ENCODE measurements around the gene NANP.
A peak's percentile ranks its signal among the peaks of the same experiment; 100 is the strongest.
"Not testable (repeated sequence)": the region's sequence is repeated elsewhere in the genome, so short reads cannot be mapped to it uniquely, and the experiment has no call there.

Gene NANP

DNA sequence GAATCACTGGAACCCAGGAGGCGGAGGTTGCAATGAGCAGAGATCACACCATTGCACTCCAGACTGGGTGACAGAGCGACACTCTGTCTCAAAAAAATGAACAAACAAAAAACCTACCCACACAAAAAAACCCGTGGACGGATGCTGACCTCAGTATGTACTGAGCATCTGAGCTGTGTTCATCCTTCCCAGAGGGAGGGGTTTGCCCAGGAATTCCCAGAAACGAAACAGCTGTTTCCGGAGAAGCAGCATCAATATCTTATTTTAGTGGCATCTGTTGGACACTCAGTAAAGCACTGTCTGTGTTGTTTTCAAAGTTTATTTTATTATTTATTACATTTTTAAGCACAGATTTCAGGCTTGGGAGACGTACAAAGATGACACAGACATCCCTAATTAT is 18.7 kb downstream of the NANP start:
- no peak for DNase-seq

DNA sequence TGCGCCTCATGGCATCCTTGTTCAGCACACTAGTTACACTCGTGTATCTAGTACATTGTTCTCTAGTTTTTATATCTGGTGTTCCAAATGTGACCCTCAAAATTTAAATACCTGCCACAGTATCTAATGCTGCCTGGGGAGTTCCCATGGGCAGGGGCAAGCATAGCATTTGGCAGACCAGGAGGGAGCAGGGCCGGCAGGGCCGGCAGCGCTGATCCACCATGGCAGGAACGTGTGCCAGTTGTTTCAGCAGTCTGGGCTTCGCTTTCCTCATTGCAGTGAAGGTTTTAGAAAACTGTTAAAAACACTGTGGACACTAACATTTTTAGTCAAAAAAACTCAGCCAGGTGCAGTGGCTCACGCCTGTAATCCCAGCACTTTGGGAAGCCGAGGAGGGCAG is 19.2 kb downstream of the NANP start:
- DNase-seq: no peak

DNA sequence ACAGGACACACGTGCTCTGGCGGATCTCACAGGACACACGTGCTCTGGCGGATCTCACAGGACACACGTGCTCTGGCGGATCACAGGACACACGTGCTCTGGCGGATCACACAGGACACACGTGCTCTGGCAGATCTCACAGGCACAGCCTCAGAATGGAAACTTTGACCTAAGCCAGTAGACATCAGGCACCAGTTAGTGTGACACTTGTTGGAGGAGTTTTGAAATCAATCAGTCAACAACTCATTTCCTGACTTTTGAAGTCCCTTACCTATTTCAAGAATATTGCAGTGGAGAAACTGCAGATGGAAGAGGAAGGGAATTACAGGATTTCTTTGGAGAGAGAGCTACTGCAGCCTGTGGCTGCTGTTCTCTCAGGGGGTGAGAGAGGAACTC is 20.9 kb downstream of the NANP start:
- not testable (repeated sequence) for DNase-seq

DNA sequence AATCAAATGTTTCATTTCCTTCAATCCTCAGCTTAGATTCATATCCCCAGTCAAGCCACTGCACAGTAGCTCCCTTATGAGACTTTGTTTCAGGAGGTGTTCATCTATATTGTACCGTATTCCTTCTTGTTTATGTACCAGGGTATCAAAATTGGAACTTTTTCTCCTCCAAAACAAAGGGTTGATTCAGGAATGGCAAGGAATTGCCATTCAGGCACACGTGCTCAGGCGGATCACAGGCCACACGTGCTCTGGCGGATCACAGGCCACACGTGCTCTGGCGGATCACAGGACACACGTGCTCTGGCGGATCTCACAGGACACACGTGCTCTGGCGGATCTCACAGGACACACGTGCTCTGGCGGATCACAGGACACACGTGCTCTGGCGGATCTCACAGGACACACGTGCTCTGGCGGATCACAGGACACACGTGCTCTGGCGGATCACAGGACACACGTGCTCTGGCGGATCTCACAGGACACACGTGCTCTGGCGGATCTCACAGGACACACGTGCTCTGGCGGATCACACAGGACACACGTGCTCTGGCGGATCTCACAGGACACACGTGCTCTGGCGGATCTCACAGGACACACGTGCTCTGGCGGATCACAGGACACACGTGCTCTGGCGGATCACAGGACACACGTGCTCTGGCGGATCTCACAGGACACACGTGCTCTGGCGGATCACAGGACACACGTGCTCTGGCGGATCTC is 21.5 kb downstream of the NANP start:
- not testable (repeated sequence) for DNase-seq

DNA sequence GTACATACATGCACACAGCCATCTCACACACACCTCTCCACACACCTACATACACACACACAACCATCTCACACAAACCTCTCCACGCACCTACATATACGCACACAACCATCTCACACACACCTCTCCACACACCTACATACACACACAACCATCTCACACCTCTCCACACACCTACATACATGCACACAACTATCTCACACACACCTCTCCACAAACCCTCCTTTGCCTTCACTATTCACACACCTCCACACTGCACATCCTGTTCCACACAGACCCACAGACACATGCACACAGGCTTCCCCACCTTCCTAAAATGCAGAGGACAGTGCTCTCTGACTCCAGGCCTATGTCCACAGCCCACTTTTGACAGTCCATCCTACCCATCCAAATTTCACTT is 22.2 kb downstream of the NANP start:
- DNase-seq: no peak

DNA sequence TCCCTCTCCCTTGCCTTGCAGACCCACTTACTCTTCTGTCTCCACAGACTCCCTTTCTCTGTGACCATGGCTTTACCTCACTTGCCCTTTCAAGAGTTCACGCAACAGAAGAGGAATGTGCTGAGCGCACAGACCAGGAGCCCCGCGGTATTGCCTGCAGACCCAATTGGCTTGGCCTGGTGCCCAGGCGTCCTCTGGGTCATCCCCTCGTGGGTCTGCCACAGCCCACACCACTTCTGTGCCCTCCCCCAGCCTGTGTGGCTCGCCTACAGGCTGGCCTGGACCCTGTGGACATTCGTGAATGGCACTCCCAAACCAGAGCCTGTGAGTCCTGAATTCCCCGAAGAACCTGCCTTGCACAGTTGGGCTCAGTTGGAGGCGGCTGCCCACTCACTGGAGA is 23.2 kb downstream of the NANP start:
- DNase-seq: no peak

DNA sequence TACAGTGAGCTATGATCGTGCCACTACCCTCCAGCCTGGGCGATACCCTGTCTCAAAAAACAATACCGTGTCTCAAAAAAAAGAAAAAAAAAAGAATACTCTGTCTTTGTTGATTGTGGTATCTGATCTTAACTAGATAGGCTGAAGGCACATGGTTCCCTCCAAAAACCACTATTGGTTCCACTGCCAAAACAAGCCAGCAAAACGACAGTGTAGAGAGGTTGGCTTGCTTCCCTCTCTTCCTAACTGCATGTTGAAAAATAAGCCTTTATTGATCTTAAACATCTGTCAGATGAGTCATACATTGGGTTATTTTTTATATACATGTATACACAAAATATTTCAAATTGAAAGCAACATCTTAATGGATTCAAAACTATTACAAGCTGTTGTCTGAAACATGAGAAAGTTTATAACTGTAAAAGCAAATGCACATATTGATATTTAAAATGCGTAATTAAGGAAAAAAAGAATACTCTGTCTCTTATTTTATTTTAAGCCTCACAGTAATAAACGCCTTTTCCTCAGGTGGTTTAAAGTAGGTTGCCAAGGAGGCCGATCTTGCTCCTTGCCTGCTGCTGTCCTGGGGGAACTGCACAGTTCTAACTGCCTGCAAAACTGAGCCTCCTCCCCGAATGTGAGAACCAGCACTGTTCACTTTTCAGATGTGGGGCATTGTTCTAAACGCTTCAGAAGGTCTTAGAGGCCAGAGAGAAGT is 31.5 kb downstream of the NANP start:
- DNase-seq: no peak

DNA sequence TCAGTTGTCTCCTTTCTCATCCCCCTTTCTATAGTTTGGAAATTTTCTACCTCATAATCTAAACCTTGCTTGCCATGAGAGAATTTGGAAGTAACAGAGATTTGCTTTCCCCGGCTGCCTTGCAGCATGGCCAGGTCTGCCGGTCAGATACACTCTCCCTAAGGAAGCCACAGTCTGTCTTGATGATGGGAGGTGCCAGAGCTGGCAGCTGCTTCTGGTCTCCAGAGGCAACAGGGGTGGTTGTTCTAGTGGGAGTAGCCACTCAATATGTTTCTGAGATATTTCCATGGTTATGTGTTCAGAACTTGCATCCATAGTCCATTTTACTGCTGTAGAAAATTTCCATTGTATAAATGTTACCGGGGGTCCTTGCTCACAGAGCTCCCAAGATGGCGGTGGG is 33.0 kb downstream of the NANP start:
- DNase-seq: not testable (repeated sequence)

DNA sequence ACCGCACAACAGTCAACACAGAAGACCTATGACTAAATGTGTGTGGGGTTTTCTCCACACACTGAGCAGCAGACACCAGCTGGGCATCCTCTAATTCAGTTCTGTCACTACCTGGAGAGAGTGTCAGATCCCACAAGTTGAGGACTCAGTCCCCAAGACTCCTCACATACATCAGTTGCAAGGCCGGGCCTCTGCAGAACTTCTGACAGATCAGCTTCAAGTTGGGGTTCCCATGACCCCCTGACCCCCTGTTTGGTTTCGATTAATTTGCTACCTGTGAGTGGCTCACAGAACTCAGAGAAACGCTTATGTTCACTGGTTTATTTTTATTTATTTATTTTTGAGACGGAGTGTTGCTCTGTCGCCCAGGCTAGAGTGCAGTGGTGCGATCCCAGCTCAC is 35.3 kb downstream of the NANP start:
- no peak for DNase-seq

DNA sequence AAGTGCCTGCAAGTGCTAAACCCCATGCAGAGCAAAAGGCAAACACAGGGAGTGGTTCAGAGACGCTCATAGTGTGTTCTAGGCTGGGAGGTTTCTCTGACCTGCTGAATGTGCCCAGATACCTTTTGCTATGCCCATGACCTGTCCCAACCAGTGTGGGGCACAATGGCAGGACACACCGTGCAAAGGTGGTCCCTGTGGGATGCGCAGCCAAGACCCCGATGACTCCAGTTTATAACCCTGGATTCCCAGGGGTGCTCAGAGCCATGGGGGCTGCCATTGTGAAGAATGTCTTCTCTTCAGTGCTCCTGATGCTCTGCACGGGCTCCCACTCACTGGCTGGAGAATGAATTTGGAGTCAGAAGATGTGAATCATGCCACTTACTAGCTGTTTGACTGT is 36.3 kb downstream of the NANP start:
- no peak for DNase-seq

DNA sequence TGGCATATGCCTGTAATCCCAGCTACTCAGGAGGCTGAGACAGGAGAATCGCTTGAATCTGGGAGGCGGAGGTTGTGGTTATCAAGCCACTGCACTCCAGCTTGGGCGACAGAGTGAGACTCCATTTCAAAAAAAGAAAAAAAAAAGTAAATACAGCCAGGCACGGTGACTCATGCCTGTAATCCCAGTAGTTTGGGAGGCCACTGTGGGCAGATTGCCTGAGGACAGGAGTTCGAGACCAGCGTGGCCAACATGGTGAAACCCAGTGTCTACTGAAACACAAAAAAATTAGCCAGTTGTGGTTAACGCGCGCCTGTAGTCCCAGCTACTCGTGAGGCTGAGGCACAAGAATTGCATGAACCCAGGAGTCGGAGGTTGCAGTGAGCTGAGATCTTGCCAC is 36.9 kb downstream of the NANP start:
- DNase-seq: no peak

DNA sequence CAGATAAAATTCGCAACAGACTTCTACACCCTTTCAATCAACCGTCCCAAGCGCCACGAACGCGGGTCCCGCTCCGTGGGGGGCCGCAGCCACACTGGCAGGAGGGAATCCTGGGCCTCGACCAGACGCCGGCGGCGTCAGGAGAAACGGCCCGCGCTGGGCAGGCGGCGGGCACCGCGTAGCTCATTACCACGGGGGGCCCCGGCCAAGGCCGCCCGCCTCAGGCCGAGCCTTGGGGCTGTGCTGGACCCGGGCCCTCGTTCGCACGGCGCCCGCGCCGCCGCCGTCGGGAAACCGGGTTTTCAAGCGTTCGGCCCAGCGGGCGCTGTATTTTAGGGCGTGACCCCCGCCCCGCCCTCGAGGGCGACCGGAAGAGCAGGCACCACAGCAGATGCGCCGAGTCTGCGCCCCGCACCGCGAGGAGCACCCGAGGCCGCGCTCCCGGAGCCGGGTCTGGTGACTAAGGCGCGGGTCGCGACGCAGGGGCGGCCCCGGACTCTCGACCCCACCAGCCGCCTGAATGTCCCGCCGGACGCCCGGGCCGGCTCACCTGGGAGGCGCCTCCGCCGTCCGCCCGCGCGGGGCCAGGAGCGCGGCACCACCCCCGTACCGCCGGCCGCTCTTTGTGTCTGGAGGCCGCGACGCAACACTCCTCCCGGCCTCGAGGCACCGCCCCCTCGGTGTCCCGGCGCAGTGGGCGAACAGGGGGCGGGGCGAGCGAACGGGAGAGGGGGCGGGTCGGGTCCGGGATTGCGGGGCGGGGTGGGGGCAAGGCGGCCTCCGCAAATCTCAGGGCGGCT is 38.7 kb downstream of the NANP start, which contains the start of gene NINL:
Gene NINL (minus strand): TSS at position 627 of the 800 bp plus-strand sequence. CDS start 58,944 bp downstream, outside the sequence.
- no peak for DNase-seq

DNA sequence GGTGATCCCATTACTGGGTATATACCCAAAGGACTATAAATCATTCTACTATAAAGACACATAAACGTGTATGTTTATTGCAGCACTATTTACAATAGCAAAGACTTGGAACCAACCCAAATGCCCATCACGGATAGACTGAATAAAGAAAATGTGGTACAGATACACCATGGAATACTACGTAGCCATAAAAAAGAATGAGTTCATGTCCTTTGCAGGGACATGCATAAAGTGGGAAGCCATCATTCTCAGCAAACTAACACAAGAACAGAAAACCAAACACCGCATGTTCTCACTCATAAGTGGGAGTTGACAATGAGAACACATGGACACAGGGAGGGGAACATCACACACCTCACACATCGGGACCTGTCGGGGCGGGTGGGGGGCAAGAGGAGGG is 40.2 kb downstream of the NANP start:
- DNase-seq: not testable (repeated sequence)

DNA sequence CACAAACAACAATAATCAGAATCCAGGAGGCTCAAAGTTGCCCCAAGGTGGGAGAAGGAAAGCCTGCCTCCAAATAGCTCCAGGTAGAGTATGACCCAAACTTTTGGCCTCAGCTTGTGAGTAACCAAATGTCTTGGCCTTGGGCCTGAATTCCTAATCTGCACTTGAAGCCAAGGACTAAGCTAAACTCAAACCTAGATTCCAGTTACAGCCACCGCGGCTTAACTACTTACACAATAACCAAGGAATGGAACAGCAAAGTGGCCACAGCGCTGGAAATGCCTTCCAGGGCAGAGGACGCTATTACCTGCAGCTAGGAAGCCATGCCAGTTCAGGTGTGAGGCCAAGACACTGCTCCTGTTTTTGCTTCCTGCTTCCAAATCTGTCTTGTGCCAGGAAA is 43.1 kb downstream of the NANP start:
- no peak for DNase-seq

DNA sequence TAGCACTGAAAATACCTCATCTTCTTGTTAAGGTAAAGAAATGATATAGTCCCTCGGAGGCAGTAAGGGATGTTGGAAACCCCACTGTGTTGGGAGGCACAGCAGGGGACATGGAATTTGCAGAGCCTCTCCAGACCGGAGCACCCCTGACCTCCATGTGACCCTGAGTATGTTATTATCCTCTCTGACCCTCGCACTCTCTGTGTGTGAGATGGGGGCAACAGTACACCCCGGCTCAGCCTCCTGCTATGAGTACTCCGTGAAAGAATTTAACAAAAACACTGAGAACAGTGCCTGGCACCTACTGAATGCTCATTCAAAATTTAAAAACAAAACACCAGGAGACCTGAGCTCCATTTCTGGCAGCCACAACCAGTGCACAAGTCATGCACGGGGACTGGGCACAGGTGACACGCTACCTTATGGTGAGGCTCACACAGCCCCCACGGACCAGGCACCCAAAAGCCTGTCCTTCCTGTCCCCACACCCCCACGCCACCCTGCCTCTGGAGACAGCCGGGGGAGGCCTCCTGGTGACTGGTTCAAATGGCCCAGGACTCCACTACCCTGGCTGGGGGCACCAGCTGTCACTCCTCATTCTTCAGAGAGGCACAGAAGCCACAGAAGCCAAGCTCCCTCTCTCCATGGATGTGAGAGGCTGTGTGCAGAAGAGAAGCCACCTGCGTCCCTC is 44.6 kb downstream of the NANP start:
- no peak for DNase-seq

DNA sequence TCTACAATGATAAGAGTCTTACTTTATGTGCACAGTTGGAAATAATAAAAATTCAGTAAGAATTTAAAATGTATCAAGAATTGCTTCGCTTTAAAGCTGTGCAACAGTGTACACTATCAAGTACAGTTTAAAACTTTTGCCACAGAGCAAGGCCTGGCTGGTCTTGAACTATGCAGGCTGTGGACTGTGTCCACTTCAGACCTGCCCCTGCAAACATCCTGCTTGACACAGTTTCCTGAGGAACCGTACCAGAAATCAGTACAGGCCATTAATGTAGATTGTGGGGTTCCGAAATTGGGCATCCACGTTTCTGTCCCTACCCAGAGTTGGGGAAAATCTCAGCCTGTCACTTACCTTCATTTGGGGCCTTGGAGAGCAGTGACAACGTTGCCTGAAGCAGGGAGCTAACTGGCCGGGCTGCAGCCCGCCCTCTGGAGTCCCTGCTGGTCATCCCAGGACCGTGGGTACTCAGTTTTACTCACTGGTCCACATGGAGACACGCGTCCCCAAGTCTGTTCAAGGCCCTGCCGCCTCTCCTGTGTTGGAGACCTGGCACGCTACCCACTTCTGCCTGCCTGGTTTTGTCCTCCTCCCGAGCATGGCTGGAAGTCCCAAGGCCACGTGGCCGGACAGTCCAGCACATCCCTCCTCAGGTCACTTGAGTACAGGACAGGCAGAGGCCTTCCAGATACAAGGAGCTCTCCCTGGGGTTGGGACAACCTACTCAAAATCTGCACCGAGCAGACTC is 46.9 kb downstream of the NANP start:
- no peak for DNase-seq

DNA sequence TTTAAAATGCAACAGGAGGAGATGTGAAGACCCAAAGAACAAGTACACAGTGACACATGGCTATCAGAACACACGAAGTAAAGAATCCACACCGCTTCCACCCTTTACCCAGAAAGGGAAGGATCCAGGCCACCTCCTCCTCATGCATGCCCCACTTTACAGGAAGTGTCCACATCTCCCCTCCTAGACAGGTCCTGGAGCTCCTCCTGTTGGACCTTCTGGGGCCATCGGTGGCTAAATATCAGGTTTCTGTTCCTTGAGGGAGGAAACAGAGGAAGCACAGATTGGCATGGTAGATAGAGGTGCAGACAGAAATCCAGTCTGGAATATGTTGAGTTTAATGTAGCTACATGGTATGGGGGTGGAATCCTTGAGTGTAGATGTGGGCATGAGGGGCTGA is 49.4 kb downstream of the NANP start:
- DNase-seq: no peak

DNA sequence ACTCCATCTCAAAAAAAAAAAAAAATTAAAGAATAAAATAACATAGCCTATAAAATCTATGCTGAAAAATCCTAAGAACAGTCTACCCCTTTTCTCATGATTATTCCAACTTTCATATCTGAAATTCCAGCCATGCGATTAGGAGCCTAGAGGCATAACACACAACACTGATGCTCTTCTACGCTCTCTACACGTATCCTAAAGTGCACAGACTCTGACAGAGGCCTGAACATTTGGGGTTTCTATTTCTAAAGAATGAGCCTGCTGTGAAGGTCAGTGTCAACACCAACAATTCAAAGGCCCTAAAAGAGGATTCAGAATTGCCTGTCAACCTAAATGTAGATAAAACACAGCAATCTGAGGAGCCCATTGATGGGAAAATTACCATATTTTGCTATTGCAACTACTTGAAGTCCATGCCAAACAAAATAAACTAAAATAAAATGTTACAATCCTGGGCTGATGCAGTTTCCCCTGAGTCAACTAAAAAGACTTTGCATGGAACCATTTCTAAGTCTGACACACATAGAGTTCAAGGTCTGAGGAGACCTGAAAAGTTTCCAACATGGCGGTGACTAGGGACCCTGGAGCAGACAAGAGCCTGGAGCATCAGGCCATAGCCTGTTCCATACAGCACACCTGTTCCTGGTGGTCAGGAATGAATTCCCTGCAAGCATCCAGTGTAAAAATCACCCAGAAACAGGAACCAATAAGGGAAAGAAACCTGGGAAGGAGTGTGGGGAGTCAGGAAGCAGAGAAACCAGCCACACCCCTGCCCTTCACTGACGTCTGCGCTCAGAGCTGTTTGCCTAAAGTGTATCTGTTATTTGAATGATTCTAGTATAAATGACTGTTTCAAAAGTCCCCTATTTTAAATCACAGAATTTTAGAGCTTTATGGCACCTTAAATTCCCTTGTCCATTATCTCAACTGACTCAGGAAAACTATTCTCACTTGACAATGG is 50.2 kb downstream of the NANP start:
- DNase-seq: no peak

DNA sequence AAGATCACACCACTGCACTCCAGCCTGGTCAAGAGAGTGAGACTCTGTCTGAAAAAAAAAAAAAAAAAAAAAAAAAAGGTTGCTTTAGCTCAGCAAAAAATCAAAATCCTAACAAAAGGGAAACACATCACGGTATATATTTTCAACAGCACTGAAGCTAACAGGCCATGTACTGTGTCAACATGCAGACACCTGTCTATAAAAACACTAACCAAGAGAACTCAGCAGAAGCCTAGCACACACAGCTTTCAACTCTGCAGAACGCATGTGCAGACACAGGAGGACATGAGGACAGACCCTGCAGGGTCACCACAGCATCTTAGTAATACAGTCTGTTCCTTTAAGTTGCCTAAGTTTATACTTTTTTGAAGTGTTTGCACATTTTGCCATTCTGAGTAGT is 52.0 kb downstream of the NANP start:
- peak; percentile 23 for DNase-seq

DNA sequence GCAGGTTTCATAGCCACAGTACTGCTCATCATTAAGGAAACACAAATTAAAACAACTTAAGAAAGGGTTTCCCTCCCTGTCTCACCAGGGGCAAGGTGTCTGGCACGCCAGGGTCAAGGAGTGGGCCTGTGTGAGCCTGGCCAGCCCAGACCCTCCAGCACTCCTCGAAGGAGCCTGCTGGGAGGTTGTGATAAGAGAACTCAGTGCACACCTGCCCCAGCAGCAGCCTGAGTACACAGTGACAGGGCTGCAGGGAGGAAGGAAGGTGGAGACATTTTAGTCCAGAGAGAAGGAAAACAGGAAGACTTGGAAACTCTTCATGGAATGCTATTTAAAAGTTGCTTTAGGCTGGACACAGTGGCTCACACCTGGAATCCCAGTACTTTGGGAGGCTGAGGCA is 52.6 kb downstream of the NANP start:
- DNase-seq: no peak

DNA sequence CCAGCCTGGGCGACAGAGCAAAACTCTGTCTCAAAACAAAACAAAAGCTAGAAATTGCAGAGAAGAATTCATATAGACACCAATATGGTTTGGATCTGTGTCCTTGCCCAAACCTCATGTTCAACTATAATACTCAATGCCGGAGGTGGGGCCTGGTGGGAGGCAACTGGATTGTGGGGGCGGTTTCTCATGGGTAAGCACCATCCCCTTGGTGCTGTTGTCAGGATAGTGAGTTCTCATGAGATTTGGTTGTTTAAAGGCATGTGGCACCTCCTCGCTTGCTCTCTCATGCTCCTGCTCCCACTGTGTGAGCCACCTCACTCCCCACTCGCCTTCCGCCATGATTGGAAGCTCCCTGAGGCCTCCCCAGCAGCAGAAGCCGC is 53.7 kb downstream of the NANP start:
- no peak for DNase-seq
